ENCODE data around the gene ICAM1. TPM values are rescaled to one million over a fixed set of nuclear protein-coding genes. Genes with fewer than 3 reads are reported as not detected.

ICAM1 gene
- total RNA-seq, 1 donor from 2014 or later: 74.8 TPM

DNA sequence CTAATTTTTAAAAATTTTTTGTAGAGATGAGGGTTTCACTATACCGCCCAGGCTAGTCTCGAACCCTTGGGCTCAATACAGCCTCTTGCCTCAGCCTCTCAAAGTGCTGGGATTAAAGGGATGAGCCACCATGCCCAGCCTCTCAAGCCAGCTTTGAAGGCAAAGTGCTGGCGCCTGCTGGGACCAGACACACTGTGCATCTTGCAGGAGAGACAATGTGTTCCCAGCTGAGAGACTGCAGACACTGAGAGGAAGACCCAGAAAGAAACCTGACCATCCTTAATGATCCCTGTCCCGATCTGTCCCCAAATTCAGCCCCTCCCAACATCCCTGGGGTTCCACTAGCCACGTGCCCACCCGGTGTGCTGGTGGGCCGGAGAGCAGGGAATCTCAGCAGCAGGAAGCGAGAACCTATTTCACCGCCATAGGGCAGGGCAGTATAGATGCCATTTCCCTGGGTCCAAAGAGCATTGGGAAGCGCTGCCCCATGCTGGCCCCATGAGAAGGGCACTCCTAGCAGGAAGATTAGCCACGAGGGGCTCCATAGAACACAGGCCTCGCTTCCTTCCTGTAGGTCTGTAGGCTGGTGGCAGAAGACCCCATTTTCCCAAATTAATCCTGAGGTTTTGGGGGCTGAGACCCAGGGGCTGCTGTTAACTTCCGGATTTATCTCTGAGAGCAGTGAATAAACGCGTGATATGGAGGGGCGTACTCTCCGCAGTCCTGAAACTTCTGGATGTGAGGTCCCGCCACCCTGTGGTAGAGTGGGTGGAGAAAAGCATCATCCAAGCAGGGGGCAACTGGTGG, 61.4 kb downstream of the ICAM1 start:
- TF ChIP-seq, protein P1, sequence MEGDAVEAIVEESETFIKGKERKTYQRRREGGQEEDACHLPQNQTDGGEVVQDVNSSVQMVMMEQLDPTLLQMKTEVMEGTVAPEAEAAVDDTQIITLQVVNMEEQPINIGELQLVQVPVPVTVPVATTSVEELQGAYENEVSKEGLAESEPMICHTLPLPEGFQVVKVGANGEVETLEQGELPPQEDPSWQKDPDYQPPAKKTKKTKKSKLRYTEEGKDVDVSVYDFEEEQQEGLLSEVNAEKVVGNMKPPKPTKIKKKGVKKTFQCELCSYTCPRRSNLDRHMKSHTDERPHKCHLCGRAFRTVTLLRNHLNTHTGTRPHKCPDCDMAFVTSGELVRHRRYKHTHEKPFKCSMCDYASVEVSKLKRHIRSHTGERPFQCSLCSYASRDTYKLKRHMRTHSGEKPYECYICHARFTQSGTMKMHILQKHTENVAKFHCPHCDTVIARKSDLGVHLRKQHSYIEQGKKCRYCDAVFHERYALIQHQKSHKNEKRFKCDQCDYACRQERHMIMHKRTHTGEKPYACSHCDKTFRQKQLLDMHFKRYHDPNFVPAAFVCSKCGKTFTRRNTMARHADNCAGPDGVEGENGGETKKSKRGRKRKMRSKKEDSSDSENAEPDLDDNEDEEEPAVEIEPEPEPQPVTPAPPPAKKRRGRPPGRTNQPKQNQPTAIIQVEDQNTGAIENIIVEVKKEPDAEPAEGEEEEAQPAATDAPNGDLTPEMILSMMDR (IDR thresholded peaks at IDR 0.05): no peak
- intact Hi-C loops (cut with DNase I): loop anchor here (2.0 to 10.0 kb wide), 3 partner anchors 62 to 208 kb away; partner anchors contain the start of genes ICAM1 and MRPL4
- H3K9me3 ChIP-seq: no peaks in the 10 kb centered on the region
- peaks cover 4 to 12% of the 10 kb centered on the region in 2 donors for H3K4me1 ChIP-seq
- no peak for DNase-seq (ENCODE audit: low spot score in 2 of 2)
- peak overlapping the region; percentile 87 to 94 for H3K27ac ChIP-seq
- peak overlapping the region; percentile 66 to 89 for H3K4me3 ChIP-seq
- H3K36me3 ChIP-seq: peaks cover 30 to 32% of the 10 kb centered on the region in 2 donors
- H3K27me3 ChIP-seq: no peaks in the 10 kb centered on the region

DNA sequence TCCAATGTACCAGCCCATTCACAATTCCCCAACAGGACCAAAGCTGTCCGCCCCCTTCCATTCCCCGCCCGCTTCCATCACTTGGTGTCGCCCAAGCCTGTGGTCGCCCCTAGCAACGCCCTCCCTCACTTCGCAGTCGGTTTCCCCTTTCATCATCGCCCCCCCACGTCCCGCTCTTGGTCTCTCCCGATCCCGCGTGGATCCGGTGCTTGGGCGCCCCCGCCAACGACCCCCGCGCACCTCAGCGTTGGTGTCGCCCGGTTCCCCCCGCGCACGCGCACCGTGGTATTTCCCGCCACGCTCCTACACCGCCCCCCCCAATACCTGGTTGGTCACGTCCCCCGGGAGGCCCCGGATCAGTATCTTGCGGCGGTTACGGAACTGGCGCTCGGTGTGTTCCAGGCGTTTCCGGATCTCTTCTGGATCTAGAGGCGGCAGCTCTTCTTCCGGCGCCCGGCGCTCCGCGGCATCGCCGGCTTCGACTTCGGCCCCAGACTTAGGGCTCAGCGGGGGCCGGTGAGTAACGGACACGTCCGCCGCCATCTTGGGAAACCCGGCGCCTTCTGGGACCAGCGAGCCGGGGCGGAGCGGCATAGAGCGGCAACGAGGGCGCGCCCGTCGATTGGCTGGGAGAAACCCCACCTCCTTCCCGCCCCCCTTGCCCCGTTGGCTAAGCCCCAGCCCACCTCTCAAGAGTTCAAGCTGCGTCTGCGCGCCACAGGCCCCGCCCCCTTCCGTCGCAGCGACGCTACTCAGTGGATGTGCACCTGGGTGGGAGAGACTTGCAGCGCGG, 62.2 kb downstream of the ICAM1 start, which contains the start of gene RAVER1:
TSS of gene RAVER1 (minus strand) at position 565 of the 793 bp plus-strand sequence. CDS start at position 543, 22 bp downstream.
- H3K27ac ChIP-seq: peak within 1 kb of the TSS; percentile 87 to 94
- H3K27me3 ChIP-seq: no peaks in the 10 kb centered on the region
- H3K9me3 ChIP-seq: no peaks in the 10 kb centered on the region
- TF ChIP-seq, protein P1 (IDR thresholded peaks at IDR 0.05): no peak
- peaks cover 22 to 24% of the 10 kb centered on the region in 2 donors for H3K36me3 ChIP-seq
- intact Hi-C loops (cut with DNase I): loop anchor here (1.0 to 10.0 kb wide), 5 partner anchors 47 to 208 kb away; partner anchors contain the start of genes CDC37, ICAM1, MRPL4 and TYK2
- H3K4me3 ChIP-seq: peak within 1 kb of the TSS; percentile 66 to 89
- H3K4me1 ChIP-seq: peaks cover 4 to 12% of the 10 kb centered on the region in 2 donors
- peak; percentile 86 to 99 for DNase-seq (ENCODE audit: low spot score in 2 of 2)

DNA sequence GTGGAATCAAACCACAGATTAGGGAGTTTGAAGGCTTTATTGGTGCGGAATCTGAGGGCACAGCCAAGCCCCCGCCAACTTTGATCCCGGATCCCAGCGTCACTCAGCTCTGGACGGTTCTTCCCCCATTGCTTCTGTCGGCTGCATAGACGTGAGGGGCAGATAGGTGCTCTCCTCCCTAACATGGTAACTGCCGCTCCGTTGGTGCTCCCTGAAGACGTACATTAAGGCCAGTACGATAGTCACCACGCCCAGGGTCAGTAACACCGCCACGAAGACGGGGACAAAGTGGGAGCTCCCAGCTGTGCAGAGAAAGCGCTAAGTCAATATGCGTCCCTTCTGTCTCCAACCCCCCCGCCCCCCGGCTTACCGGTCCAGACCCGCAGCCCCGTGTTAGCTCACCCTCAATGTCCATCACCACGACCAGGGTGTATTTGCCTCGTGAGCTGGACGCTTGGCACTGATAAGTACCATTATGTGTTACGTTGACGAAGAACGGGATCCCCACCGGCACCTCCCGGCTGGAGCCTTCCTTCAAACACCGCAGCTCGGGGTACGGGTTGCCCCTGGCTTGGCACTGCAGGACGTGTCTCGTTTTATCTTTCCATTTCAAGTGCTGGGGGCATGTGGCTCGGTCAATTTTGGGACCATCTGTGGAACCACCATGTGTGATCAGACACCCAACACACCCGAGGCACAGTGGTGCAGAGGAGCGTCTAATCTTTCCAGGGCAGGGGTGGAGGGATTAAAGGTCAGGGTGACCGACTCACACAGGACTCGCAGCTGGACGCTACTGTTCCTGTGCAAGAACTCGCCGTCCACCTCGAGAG, 63.1 kb downstream of the ICAM1 start:
- no peaks in the 10 kb centered on the region for H3K27me3 ChIP-seq
- peak overlapping the region; percentile 66 to 89 for H3K4me3 ChIP-seq
- TF ChIP-seq, protein P1 (IDR thresholded peaks at IDR 0.05): no peak
- intact Hi-C loops (cut with DNase I): loop anchor here (1.0 to 10.0 kb wide), 5 partner anchors 46 to 209 kb away; partner anchors contain the start of genes CDC37, ICAM1, MRPL4 and TYK2
- DNase-seq (ENCODE audit: low spot score in 2 of 2): no peak
- H3K27ac ChIP-seq: peak overlapping the region; percentile 76 to 94
- H3K9me3 ChIP-seq: no peaks in the 10 kb centered on the region
- peaks cover 14 to 16% of the 10 kb centered on the region in 2 donors for H3K36me3 ChIP-seq
- peaks cover 4 to 12% of the 10 kb centered on the region in 2 donors for H3K4me1 ChIP-seq

DNA sequence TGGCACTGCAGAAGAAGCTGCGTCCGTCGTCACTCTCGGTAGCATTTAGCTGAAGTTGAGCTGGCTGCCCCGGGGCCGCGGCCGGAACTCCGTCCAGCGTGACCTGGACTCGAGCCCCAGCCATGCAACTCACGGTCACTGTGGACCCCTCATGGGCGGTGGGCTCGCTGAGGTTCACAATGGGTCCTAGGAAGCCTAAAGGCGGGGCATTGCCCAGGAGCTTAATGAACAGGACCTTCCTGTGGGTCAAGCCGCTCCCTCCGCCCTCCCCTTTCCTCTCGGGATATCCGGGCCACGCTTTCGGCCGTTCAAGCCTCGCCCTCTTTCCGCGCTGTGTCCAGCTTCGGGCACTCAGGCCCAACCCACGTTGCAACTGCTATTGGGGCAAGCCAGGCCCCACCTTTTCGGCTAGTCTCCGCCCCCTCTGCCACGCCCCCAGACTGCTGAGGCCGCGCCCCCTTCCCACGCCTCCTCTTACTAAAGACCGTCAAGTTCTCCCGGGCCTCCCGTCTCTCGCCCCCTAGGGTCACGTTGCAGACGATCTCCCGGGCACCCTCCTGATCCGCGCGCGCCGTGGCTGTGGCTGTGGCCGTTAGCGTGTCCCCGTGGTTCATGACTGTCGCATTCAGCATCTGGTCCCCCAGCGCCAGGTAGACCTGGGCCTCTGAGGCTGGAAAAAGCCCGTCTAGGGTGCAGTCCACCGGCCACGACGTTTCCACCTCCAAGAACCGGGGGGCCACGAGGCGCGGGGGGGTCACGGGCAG, 63.9 kb downstream of the ICAM1 start:
- intact Hi-C loops (cut with DNase I): loop anchor here (5.0 to 10.0 kb wide), 2 partner anchors 82 to 210 kb away; partner anchors contain the start of gene MRPL4
- TF ChIP-seq, protein P1 (IDR thresholded peaks at IDR 0.05): no peak
- DNase-seq (ENCODE audit: low spot score in 2 of 2): peak; percentile 71 to 98
- no peaks in the 10 kb centered on the region for H3K27me3 ChIP-seq
- no peaks in the 10 kb centered on the region for H3K9me3 ChIP-seq
- peak overlapping the region; percentile 76 to 94 for H3K27ac ChIP-seq
- H3K4me3 ChIP-seq: peak overlapping the region; percentile 66 to 89
- H3K36me3 ChIP-seq: peaks cover 6 to 8% of the 10 kb centered on the region in 2 donors
- H3K4me1 ChIP-seq: peaks cover 4 to 12% of the 10 kb centered on the region in 2 donors

Data from ascending aorta (tissue), 2 donors.